GM12878 (cell line): ENCODE measurements around the gene ANKRD33B. TPM values are rescaled to one million over a fixed set of nuclear protein-coding genes. Genes with fewer than 3 reads are reported as not detected.

Experiments
- ATAC-seq: fragments of 200-7000 bp; cut with Tn5 transposase; 3 replicates; pipeline ENCODE4 v1.9.1; 2020; ENCODE audit warnings: mild to moderate bottlenecking, moderate library complexity
- BruUV-seq: library from RNA; stranded (reverse); fragments of 400-500 nt; replicated peaks from 2 replicates; lab custom pipeline; 2021; lab: Mats Ljungman, UMichigan
- CTCF ChIA-PET: fragments of 300-600 bp; sonication (Branson Sonifier 250); formaldehyde crosslinking; extraction: SDS; loops from one replicate; lab custom pipeline; 2021; ENCODE audit warnings: inconsistent platforms; lab: Yijun Ruan, JAX
- POLR2A ChIA-PET: fragments of 350-600 bp; formaldehyde crosslinking; extraction: SDS; loops from one replicate; lab custom pipeline; 2021; ENCODE audit warnings: inconsistent platforms; lab: Charles Lee
- RAD21 ChIA-PET: fragments of 300-600 bp; sonication (Branson Sonifier 250); formaldehyde crosslinking; loops from one replicate; lab custom pipeline; 2023; ENCODE audit warnings: antibody characterized with exemption; ENCODE audit not compliant: unreplicated experiment; lab: Charles Lee
- SMC1A ChIA-PET: fragments of 300-600 bp; sonication (Branson Sonifier 250); formaldehyde crosslinking; loops from one replicate; lab custom pipeline; 2023; ENCODE audit not compliant: unreplicated experiment, uncharacterized antibody; lab: Charles Lee
- DNase-seq: peaks from one replicate; pipeline ENCODE4 v3.0.0-alpha.2; 2011; ENCODE audit warnings: low read depth, low spot score
- FAIRE-seq: peaks from 3 replicates; lab custom pipeline; 2011; peaks lifted over from hg19 to GRCh38; lab: Jason Lieb, UNC
- H2AFZ ChIP-seq: 2 replicates; pipeline ENCODE4 v1.6.0; 2011; ENCODE audit warnings: low read depth, low read length, control low read depth; ENCODE audit not compliant: control insufficient read depth
- H3K27ac ChIP-seq: 2 replicates; pipeline ENCODE4 v1.5.1; 2011; ENCODE audit warnings: control low read depth; ENCODE audit not compliant: control insufficient read depth, insufficient read depth
- H3K27me3 ChIP-seq, 2 experiments: replicated peaks in 1 of 2; 2 replicates each; pipeline versions ENCODE4 v1.6.0 to v1.6.1; 2011; ENCODE audit warnings: low read length in 1 of 2; ENCODE audit not compliant: control insufficient read depth in 2 of 2, insufficient read depth in 2 of 2
- H3K36me3 ChIP-seq, 2 experiments: 2 replicates each; pipeline ENCODE4 v1.5.1; 2011; ENCODE audit warnings: low read length in 1 of 2; ENCODE audit not compliant: control insufficient read depth in 2 of 2, insufficient read depth in 2 of 2
- H3K4me1 ChIP-seq: 2 replicates; pipeline ENCODE4 v1.6.1; 2011; ENCODE audit warnings: mild to moderate bottlenecking, low read length, moderate library complexity, mixed read lengths; ENCODE audit not compliant: control insufficient read depth, insufficient read depth
- H3K4me2 ChIP-seq: 2 replicates; pipeline ENCODE4 v1.6.0; 2011; ENCODE audit warnings: control low read depth; ENCODE audit not compliant: control insufficient read depth, insufficient read depth
- H3K4me3 ChIP-seq: fragments of 200-600 bp; sonication (generic); 2 replicates; pipeline ENCODE4 v1.5.1; 2016
- H3K79me2 ChIP-seq: 2 replicates; pipeline ENCODE4 v1.6.0; 2011; ENCODE audit warnings: low read length; ENCODE audit not compliant: control insufficient read depth, insufficient read depth
- H3K9ac ChIP-seq: 2 replicates; pipeline ENCODE4 v1.8.0; 2011; ENCODE audit warnings: low read length, control low read depth, mixed read lengths; ENCODE audit not compliant: control insufficient read depth, insufficient read depth
- H3K9me3 ChIP-seq: replicated peaks from 3 replicates; pipeline ENCODE4 v1.5.1; 2011; ENCODE audit warnings: mild to moderate bottlenecking, low read length; ENCODE audit not compliant: control insufficient read depth, insufficient read depth
- H4K20me1 ChIP-seq: 2 replicates; pipeline ENCODE4 v1.6.0; 2011; ENCODE audit not compliant: control insufficient read depth, insufficient read depth
- BCLAF1 ChIP-seq: fragments of 450-650 bp; IDR thresholded peaks from 2 replicates; pipeline ENCODE4 v1.6.1; 2017; ENCODE audit warnings: antibody characterized with exemption, mild to moderate bottlenecking, moderate library complexity
- EED ChIP-seq: sonication (generic); IDR thresholded peaks from 2 replicates; pipeline ENCODE4 v1.6.1; 2016; ENCODE audit warnings: antibody characterized with exemption, low read depth
- FOXK2 ChIP-seq: fragments of 450-650 bp; IDR thresholded peaks from 2 replicates; pipeline ENCODE4 v1.6.1; 2017; ENCODE audit warnings: mild to moderate bottlenecking, moderate library complexity
- KAT2A ChIP-seq: conservative IDR thresholded peaks from 2 replicates; pipeline ENCODE4 v1.6.1; 2011; ENCODE audit warnings: low read depth, low read length; ENCODE audit not compliant: control insufficient read depth
- NR2C2 ChIP-seq: IDR thresholded peaks from 2 replicates; pipeline ENCODE4 v1.6.1; 2011; ENCODE audit warnings: borderline replicate concordance, low read depth; ENCODE audit not compliant: control insufficient read depth, insufficient read length
- RAD51 ChIP-seq: fragments of 450-650 bp; IDR thresholded peaks from 2 replicates; pipeline ENCODE4 v1.6.1; 2016; ENCODE audit warnings: moderate library complexity, mild to moderate bottlenecking, inconsistent platforms
- RCOR1 ChIP-seq: conservative IDR thresholded peaks from 2 replicates; pipeline ENCODE4 v1.6.1; 2012; ENCODE audit warnings: low read depth, low read length, improper control_type of control experiment
- SPI1 ChIP-seq: IDR thresholded peaks from 2 replicates; pipeline ENCODE4 v1.6.1; 2011; ENCODE audit warnings: low read depth, mild to moderate bottlenecking, low read length, moderate library complexity, borderline replicate concordance; ENCODE audit not compliant: insufficient read depth
- ZBTB4 ChIP-seq: fragments of 450-650 bp; formaldehyde crosslinking; IDR thresholded peaks from 2 replicates; pipeline ENCODE4 v1.4.0; 2022; ENCODE audit warnings: mild to moderate bottlenecking, moderate library complexity
- ZNF217 ChIP-seq: fragments of 450-650 bp; IDR thresholded peaks from 2 replicates; pipeline ENCODE4 v1.6.1; 2017; ENCODE audit warnings: antibody characterized with exemption, mild to moderate bottlenecking
- ZNF384 ChIP-seq: IDR thresholded peaks from 2 replicates; pipeline ENCODE4 v1.6.1; 2012; ENCODE audit warnings: low read depth, mild to moderate bottlenecking, low read length, improper control_type of control experiment, borderline replicate concordance
- WGBS: methylation state at CpG from one replicate; pipeline ENCODE4 v1.1.6; 2016; ENCODE audit warnings: low lambda C conversion rate; ENCODE audit not compliant: insufficient replicate concordance, insufficient coverage; ENCODE audit errors: missing lambda C conversion rate; 5-methylcytosine and 5-hydroxymethylcytosine counted together
- in situ Hi-C: fragments of 300-500 bp; cut with MboI; formaldehyde crosslinking; loops from 9 replicates; pipeline ENCODE4 v1.14.3; 2018; ENCODE audit warnings: mixed read lengths
- intact Hi-C: fragments of 100-400 bp; cut with micrococcal nuclease; formaldehyde crosslinking; loops from one replicate; pipeline ENCODE4 v1.14.2; 2022; ENCODE audit not compliant: unreplicated experiment
- polyA plus RNA-seq, 11 experiments: library from polyadenylated mRNA; depleted of rRNA in 4 of 11; unstranded in 6 of 11; stranded (reverse) in 5 of 11; fragments of >200 nt; fragmentation: Nextera tagmentation in 4 of 11; fragmentation: Illumina TruSeq in 1 of 11; extraction: Ambion mirVana in 4 of 11; extraction: Trizol in 1 of 11; gene quantifications; 1 replicate in 1 of 11; 2 replicates in 10 of 11; pipeline versions ENCODE4 v1.2.1 to v1.2.3, GENCODE V29; 2011 to 2016; ENCODE audit warnings: inconsistent platforms in 2 of 11, missing spikeins in 2 of 11, low read depth in 1 of 11
- total RNA-seq, 4 experiments: library from RNA; depleted of rRNA in 3 of 4; stranded (reverse); fragments of >200 nt in 3 of 4; fragmentation: Illumina TruSeq in 1 of 4; extraction: Trizol in 1 of 4; gene quantifications; 2 replicates each; pipeline versions ENCODE4 v1.2.1 to v1.2.3, GENCODE V29; 2013 to 2021
- TF ChIP-seq, protein P1 (sequence below): IDR thresholded peaks from 2 replicates; pipeline ENCODE4 v1.6.1; 2012; ENCODE audit warnings: low read length, inconsistent platforms
- TF ChIP-seq, protein P2 (sequence below): fragments of 450-650 bp; IDR thresholded peaks from 2 replicates; pipeline ENCODE4 v1.6.1; 2017; ENCODE audit warnings: low read depth, mild to moderate bottlenecking, moderate library complexity

Gene ANKRD33B
- total and polyA plus RNA-seq, 10 of the 15 experiments (the other 5 are each of a cell fraction or from before 2014, with no cell fraction given) = 4.9 to 61.6 (median 15.6) TPM

GRCh38 chr5:10532421-10532820, 31.4 kb upstream of the ANKRD33B start (continued):
- no peak for TF ChIP-seq ZBTB4 (CRISPR knock-in tag)
- no peak for TF ChIP-seq ZNF217
- no peak for TF ChIP-seq ZNF384
- no peak for TF ChIP-seq NR2C2
- TF ChIP-seq, protein P1, sequence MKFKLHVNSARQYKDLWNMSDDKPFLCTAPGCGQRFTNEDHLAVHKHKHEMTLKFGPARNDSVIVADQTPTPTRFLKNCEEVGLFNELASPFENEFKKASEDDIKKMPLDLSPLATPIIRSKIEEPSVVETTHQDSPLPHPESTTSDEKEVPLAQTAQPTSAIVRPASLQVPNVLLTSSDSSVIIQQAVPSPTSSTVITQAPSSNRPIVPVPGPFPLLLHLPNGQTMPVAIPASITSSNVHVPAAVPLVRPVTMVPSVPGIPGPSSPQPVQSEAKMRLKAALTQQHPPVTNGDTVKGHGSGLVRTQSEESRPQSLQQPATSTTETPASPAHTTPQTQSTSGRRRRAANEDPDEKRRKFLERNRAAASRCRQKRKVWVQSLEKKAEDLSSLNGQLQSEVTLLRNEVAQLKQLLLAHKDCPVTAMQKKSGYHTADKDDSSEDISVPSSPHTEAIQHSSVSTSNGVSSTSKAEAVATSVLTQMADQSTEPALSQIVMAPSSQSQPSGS = no peak
- TF ChIP-seq KAT2A = no peak

- Histone ChIP-seq H3K27ac (no peak overlapping the region), H3K9me3 (no peaks in the 10 kb centered on the region; the same call in 2 of the 3 replicates), H3K4me1 (peaks cover 15% of the 10 kb centered on the region), H4K20me1 (no peaks in the 10 kb centered on the region), H2AFZ (no peak overlapping the region; the same call in 1 of the 2 replicates), H3K4me2 (no peak overlapping the region), H3K36me3 (no peaks in the 10 kb centered on the region), H3K79me2 (no peaks in the 10 kb centered on the region), H3K27me3 (no peaks in the 10 kb centered on the region; a peak in 1 of 4 replicates), H3K9ac (no peak overlapping the region), H3K4me3 (no peak overlapping the region)
- no peak for DNase-seq
- ATAC-seq = peak; percentile 8; the same call in 1 of the 3 replicates
- 38% methylated on average over 3 of the region's 17 CpGs for WGBS
- FAIRE-seq = no peak
- RAD21 ChIA-PET = no interaction called here
- CTCF ChIA-PET = no interaction called here
- in situ Hi-C loops (no loop called here), intact Hi-C loops (no loop called here)
- TF ChIP-seq ZNF384 = no peak
- no peak for TF ChIP-seq BCLAF1
- no peak for TF ChIP-seq RCOR1
- no peak for TF ChIP-seq EED
- TF ChIP-seq FOXK2 = no peak
- no peak for TF ChIP-seq ZNF217
- no peak for TF ChIP-seq SPI1
- TF ChIP-seq RAD51 = no peak
- TF ChIP-seq, protein P2, sequence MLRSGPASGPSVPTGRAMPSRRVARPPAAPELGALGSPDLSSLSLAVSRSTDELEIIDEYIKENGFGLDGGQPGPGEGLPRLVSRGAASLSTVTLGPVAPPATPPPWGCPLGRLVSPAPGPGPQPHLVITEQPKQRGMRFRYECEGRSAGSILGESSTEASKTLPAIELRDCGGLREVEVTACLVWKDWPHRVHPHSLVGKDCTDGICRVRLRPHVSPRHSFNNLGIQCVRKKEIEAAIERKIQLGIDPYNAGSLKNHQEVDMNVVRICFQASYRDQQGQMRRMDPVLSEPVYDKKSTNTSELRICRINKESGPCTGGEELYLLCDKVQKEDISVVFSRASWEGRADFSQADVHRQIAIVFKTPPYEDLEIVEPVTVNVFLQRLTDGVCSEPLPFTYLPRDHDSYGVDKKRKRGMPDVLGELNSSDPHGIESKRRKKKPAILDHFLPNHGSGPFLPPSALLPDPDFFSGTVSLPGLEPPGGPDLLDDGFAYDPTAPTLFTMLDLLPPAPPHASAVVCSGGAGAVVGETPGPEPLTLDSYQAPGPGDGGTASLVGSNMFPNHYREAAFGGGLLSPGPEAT = no peak
- no TSS peak for BruUV-seq
- SMC1A ChIA-PET = no interaction called here
- POLR2A ChIA-PET = interaction anchor here (1.1 kb wide), 1 partner anchor 15 kb away, joined by 6 read pairs; no protein-coding TSS in a partner anchor
Observed at GRCh38 chr5:10533226-10533625, 30.6 kb upstream of the ANKRD33B start.
